Measurements from ENCODE around the gene ST3GAL4.
"Not testable (repeated sequence)": the region's sequence is repeated elsewhere in the genome, so short reads cannot be mapped to it uniquely, and the experiment has no call there.

Gene ST3GAL4

GRCh38 chr11:126391286-126391954 is 35.9 kb downstream of the ST3GAL4 start:
- Mint-ChIP-seq H3K4me3 (no peak overlapping the region), H3K9me3 (no peaks in the 10 kb centered on the region), H3K27ac (no peak overlapping the region), H3K4me1 (ENCODE audit: low read depth) (peaks cover 6% of the 10 kb centered on the region), H3K36me3 (ENCODE audit: low read depth) (no peaks in the 10 kb centered on the region), H3K27me3 (ENCODE audit: low read depth) (no peaks in the 10 kb centered on the region)

DNA sequence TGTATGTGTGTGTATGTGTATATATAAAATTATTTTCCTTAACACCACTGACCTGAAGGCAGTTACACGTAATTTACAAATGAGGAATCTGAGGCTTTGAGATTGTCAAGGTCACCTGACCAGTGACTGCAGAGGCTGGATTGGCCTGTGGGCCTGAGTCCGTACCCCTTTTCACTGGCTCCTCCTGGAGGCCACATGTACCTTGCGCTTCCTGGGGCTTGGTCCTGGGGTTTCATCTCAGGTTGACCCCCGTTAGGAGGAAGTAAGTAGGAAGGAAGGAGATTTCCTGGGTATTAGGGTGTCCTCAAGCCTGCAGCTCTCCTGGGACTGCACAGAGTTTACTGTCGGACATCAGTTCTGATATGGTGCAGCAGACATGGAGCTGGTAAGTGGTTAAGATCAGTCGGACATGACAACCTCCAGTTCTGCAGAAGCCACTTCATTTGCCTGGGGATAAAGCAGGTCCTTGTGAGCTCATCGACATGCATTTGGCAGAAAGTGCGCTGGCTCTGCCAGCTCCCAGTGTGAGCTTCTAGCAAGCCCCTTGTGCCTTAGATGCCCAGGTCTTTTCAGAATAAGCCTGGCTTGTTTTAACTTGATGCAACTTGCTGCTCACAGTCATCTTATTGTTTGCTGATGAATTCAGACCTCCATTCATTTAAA is 36.6 kb downstream of the ST3GAL4 start:
- Mint-ChIP-seq H3K27me3 (ENCODE audit: low read depth) (no peaks in the 10 kb centered on the region), H3K36me3 (ENCODE audit: low read depth) (no peaks in the 10 kb centered on the region), H3K9me3 (no peaks in the 10 kb centered on the region), H3K4me3 (no peak overlapping the region), H3K27ac (no peak overlapping the region), H3K4me1 (ENCODE audit: low read depth) (no peaks in the 10 kb centered on the region)

DNA sequence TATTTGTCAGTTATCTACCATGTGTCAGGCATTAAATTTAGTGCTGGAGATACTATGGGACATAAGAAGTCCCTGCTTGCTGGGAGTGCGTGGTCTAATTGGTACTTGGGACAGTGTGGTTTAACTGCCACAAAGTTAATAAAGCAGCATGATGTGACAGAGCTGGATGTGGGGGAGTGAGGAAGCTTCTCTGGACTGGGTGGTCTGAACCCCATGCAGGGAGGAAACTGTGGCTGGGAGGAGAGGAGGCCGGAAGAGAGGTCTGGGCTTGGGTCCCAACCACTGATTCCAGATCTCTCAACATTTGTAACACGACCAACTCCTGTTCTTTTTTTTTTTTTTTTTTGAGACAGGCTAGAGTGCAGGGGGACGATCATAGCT is 37.1 kb downstream of the ST3GAL4 start:
- Mint-ChIP-seq H3K36me3 (ENCODE audit: low read depth) (no peaks in the 10 kb centered on the region), H3K4me3 (no peak overlapping the region), H3K27ac (no peak overlapping the region), H3K27me3 (ENCODE audit: low read depth) (no peaks in the 10 kb centered on the region), H3K4me1 (ENCODE audit: low read depth) (no peaks in the 10 kb centered on the region), H3K9me3 (no peaks in the 10 kb centered on the region)

DNA sequence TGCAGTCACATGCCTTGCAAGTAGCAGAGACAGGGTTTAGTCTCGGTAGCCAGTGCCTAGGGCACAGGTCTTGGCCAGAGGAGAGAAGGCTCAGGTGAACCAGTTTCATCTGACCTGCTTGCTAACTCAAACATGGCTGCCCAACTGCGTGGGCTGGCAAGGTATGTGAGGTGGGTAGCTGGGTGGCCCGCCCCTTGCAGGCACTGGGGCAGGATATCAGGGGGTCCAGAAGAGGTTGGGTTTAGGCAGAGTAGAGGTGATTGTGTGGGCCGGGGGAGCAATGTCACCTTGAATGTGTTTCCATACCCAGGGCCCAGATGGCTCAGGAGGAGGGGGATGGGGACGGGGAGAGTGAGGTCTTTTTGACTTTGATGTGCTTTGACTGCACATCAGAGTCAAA is 37.7 kb downstream of the ST3GAL4 start:
- Mint-ChIP-seq H3K36me3 (ENCODE audit: low read depth) (no peaks in the 10 kb centered on the region), H3K27me3 (ENCODE audit: low read depth) (no peaks in the 10 kb centered on the region), H3K27ac (no peak overlapping the region), H3K9me3 (no peaks in the 10 kb centered on the region), H3K4me1 (ENCODE audit: low read depth) (no peaks in the 10 kb centered on the region), H3K4me3 (no peak overlapping the region)

DNA sequence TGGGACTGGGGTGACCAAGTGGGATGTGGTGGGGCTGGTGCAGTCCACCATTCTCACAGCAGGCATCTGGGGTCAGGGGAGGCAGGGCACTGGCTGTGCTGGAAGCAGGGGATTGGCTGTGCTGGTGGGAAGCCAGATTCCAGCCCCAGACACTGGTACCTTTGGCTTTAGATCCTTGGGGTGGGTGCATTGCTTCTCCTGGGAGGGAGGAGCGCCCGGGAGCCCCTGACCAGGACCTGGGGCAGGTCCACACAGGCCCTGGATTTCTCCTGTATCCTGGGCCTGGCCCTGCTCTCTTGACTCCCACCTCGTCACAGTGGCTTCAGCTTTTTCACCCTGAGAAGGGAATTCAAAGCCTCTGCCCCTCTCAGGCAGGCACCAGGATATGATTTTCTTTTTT is 38.5 kb downstream of the ST3GAL4 start:
- no peaks in the 10 kb centered on the region for H3K36me3 Mint-ChIP-seq (ENCODE audit: low read depth)
- no peaks in the 10 kb centered on the region for H3K27me3 Mint-ChIP-seq (ENCODE audit: low read depth)
- H3K4me1 Mint-ChIP-seq (ENCODE audit: low read depth): no peaks in the 10 kb centered on the region
- H3K9me3 Mint-ChIP-seq: no peaks in the 10 kb centered on the region
- H3K4me3 Mint-ChIP-seq: no peak overlapping the region
- H3K27ac Mint-ChIP-seq: no peak overlapping the region

GRCh38 chr11:126394634-126395072 is 39.2 kb downstream of the ST3GAL4 start:
- not testable (repeated sequence) for H3K27ac Mint-ChIP-seq; H3K4me3 Mint-ChIP-seq; H3K9me3 Mint-ChIP-seq; H3K4me1 Mint-ChIP-seq (ENCODE audit: low read depth); H3K27me3 Mint-ChIP-seq (ENCODE audit: low read depth); H3K36me3 Mint-ChIP-seq (ENCODE audit: low read depth)

- H3K27me3 Mint-ChIP-seq (ENCODE audit: low read depth); H3K4me3 Mint-ChIP-seq; H3K27ac Mint-ChIP-seq; H3K9me3 Mint-ChIP-seq; H3K4me1 Mint-ChIP-seq (ENCODE audit: low read depth); H3K36me3 Mint-ChIP-seq (ENCODE audit: low read depth): not testable (repeated sequence)
These were observed 40.3 kb downstream of the ST3GAL4 start for GRCh38 chr11:126395784-126396183.

GRCh38 chr11:126396266-126396665 is 40.8 kb downstream of the ST3GAL4 start:
- H3K27ac Mint-ChIP-seq; H3K9me3 Mint-ChIP-seq; H3K4me1 Mint-ChIP-seq (ENCODE audit: low read depth); H3K36me3 Mint-ChIP-seq (ENCODE audit: low read depth); H3K27me3 Mint-ChIP-seq (ENCODE audit: low read depth); H3K4me3 Mint-ChIP-seq: not testable (repeated sequence)

- no peaks in the 10 kb centered on the region for H3K36me3 Mint-ChIP-seq (ENCODE audit: low read depth)
- H3K9me3 Mint-ChIP-seq: no peaks in the 10 kb centered on the region
- no peak overlapping the region for H3K27ac Mint-ChIP-seq
- H3K4me1 Mint-ChIP-seq (ENCODE audit: low read depth): no peaks in the 10 kb centered on the region
- no peak overlapping the region for H3K4me3 Mint-ChIP-seq
- H3K27me3 Mint-ChIP-seq (ENCODE audit: low read depth): no peaks in the 10 kb centered on the region
These were observed 41.5 kb downstream of the ST3GAL4 start for GRCh38 chr11:126396965-126397364.

DNA sequence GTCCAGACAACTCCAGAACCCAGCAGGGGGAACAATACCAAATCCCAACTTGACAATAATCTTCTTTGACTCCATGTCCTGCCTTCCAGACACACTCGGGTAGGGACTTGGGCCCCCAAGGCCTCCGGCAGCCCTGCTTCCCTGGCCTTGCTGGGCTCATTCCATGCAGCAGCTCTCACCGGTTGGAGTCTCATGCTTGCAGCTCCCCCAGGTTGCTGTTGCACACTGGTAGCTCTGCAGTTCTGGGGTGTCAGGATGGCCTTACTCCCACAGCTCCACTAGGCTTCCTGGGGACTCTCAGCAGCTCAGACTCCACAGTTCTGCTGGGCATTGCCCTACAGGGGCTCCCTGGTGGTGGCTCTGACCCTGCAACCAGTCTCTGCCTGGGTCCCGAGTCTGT is 42.8 kb downstream of the ST3GAL4 start:
- Mint-ChIP-seq H3K27ac (no peak overlapping the region), H3K9me3 (no peaks in the 10 kb centered on the region), H3K27me3 (ENCODE audit: low read depth) (no peaks in the 10 kb centered on the region), H3K36me3 (ENCODE audit: low read depth) (no peaks in the 10 kb centered on the region), H3K4me3 (no peak overlapping the region), H3K4me1 (ENCODE audit: low read depth) (no peaks in the 10 kb centered on the region)

DNA sequence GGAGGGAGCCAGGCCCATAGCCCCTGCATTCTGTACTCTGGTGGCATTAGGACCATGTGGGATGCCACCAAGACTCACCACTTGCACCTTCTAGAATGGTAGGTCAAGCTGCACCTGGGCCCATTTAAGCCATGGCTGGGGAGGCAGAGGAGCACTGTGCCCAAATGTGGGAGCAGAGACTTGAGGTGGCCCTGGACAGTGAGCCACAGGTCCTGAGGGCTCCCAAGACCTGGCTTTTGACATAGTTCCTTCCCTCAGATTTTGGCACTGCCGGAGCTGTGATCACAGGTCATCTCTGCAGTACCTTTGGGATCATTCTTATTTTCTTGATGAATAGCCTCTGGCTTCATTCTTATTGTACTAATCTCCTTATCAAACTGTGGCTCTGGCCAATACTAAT is 43.2 kb downstream of the ST3GAL4 start:
- Mint-ChIP-seq H3K4me1 (ENCODE audit: low read depth) (no peaks in the 10 kb centered on the region), H3K27me3 (ENCODE audit: low read depth) (no peaks in the 10 kb centered on the region), H3K4me3 (no peak overlapping the region), H3K9me3 (no peaks in the 10 kb centered on the region), H3K27ac (no peak overlapping the region), H3K36me3 (ENCODE audit: low read depth) (no peaks in the 10 kb centered on the region)

- Mint-ChIP-seq H3K4me3 (no peak overlapping the region), H3K27ac (no peak overlapping the region), H3K27me3 (ENCODE audit: low read depth) (no peaks in the 10 kb centered on the region), H3K4me1 (ENCODE audit: low read depth) (no peaks in the 10 kb centered on the region), H3K36me3 (ENCODE audit: low read depth) (no peaks in the 10 kb centered on the region), H3K9me3 (no peaks in the 10 kb centered on the region)
These were observed 44.5 kb downstream of the ST3GAL4 start for GRCh38 chr11:126400019-126400418.

DNA sequence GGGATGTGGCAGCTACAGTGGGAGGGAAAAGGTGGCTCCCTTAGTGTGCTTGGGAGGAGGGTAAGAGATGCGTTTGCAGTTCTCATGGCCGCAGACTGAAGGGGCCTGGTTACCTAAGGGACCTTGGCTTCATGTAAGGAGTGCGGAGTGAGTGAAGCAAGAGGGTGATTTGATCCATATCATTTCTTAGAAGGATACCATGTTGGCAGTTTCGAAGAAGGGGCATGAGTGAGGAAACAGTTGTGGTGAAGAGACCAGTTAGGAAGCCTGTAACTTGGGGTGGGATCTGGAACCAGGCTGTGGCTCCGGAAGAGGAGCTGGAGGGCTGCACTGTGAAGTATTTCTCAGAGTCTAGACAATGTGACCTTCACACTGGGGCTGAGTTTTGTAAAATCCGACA is 45.0 kb downstream of the ST3GAL4 start:
- no peaks in the 10 kb centered on the region for H3K27me3 Mint-ChIP-seq (ENCODE audit: low read depth)
- no peaks in the 10 kb centered on the region for H3K4me1 Mint-ChIP-seq (ENCODE audit: low read depth)
- H3K4me3 Mint-ChIP-seq: no peak overlapping the region
- no peaks in the 10 kb centered on the region for H3K9me3 Mint-ChIP-seq
- no peaks in the 10 kb centered on the region for H3K36me3 Mint-ChIP-seq (ENCODE audit: low read depth)
- no peak overlapping the region for H3K27ac Mint-ChIP-seq

- Mint-ChIP-seq H3K27me3 (ENCODE audit: low read depth) (no peaks in the 10 kb centered on the region), H3K4me1 (ENCODE audit: low read depth) (no peaks in the 10 kb centered on the region), H3K36me3 (ENCODE audit: low read depth) (no peaks in the 10 kb centered on the region), H3K27ac (no peak overlapping the region), H3K4me3 (no peak overlapping the region), H3K9me3 (no peaks in the 10 kb centered on the region)
These were observed 47.6 kb downstream of the ST3GAL4 start for GRCh38 chr11:126403022-126403581.

DNA sequence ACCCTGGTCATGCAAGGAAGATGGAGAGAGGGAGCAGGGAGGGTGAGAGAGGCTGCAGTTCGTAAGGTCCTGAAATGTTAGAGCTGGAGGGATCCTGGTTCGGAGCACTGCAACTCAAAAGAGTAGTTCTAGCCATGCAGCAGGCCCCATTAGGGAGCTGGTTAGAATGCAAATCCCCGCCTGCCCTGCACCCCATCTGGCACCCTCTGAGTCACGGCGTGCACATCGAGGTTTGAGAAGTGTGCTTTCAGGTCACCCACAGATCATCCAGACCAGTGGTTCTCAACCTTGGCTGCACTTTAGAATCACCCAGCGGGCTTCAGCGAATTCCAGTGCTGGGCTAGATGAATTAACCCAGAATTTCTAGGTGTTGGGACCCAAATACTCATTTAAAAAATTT is 48.2 kb downstream of the ST3GAL4 start:
- no peaks in the 10 kb centered on the region for H3K36me3 Mint-ChIP-seq (ENCODE audit: low read depth)
- H3K9me3 Mint-ChIP-seq: no peaks in the 10 kb centered on the region
- no peak overlapping the region for H3K27ac Mint-ChIP-seq
- no peaks in the 10 kb centered on the region for H3K4me1 Mint-ChIP-seq (ENCODE audit: low read depth)
- no peaks in the 10 kb centered on the region for H3K27me3 Mint-ChIP-seq (ENCODE audit: low read depth)
- no peak overlapping the region for H3K4me3 Mint-ChIP-seq

Data from T-helper 1 cell treated with Interleukin-12 subunit alpha and Interleukin-12 subunit beta and Interleukin-4 antibody, amounts not matched to agents 30 μg/mL and 1 μg/mL, for 36 hours (primary cell).